ENCODE results near the gene NPB.

The NPB gene

GRCh38 chr17:81934098-81934757, 32.2 kb downstream of the NPB start:
- no peaks in the 10 kb centered on the region for H3K36me3 ChIP-seq (ENCODE audit: insufficient read depth, low read length)
- H3K4me1 ChIP-seq (ENCODE audit: control insufficient read depth, insufficient read depth, low read length), result peaks cover 11% of the 10 kb centered on the region
- no peak overlapping the region for H3K4me3 ChIP-seq (ENCODE audit: low read length)
- no peak overlapping the region for H3K4me2 ChIP-seq (ENCODE audit: low read length)
- no peaks in the 10 kb centered on the region for H3K27me3 ChIP-seq (ENCODE audit: control insufficient read depth, insufficient read depth, low read length)
- H3K9me3 ChIP-seq (replicated peaks; ENCODE audit: low read length), result no peaks in the 10 kb centered on the region
- no peak overlapping the region for H3K9ac ChIP-seq (ENCODE audit: low read depth, low read length)

DNA sequence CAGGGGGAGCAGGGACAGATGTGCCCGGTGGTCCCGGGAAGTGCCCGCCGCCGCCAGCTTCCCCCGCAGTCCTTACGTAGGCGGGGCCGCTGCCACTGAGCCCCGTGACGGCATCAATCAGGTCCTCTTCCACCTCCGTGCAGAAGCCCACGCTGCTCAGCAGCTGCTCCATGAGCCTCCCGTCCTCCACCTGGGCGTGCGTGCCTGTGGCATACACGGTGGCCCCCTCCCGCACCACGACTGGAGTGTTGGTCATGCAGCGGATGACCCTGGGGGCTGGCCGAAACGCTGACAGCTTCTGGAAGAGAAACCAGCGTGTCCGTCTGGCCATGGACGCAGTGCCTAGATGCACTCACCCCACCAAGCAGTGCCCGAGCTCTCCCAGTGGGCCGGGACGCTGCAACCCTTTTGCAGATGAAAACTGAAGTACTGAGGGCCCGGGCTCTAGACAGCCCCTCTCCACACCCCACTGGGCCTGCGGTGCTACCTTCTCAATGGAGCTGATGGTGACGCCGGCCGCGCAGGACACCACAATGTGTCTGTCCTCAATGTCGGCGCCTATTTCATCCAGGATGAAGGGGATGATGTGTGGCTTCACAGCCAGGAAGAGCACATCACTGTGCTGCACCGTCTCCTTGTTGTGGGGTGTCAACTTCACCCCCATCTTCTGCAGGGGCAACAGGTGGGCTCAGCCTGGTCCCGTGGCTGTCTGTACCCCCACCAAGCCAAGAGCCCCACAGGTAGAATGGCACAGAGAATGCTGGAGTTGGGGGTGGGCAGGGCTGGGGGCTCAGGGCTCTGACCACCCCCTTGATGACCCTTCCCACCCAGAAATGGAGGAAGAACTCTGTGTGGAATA, 33.0 kb downstream of the NPB start:
- Histone ChIP-seq H3K9ac (ENCODE audit: low read depth, low read length) (no peak overlapping the region), H3K27me3 (ENCODE audit: control insufficient read depth, insufficient read depth, low read length) (peaks cover 8% of the 10 kb centered on the region), H3K4me3 (ENCODE audit: low read length) (no peak overlapping the region), H3K4me1 (ENCODE audit: control insufficient read depth, insufficient read depth, low read length) (peaks cover 16% of the 10 kb centered on the region), H3K36me3 (ENCODE audit: insufficient read depth, low read length) (no peaks in the 10 kb centered on the region), H3K9me3 (replicated peaks; ENCODE audit: low read length) (no peaks in the 10 kb centered on the region), H3K4me2 (ENCODE audit: low read length) (no peak overlapping the region)

GRCh38 chr17:81935709-81936084, 33.7 kb downstream of the NPB start:
- Histone ChIP-seq H3K4me1 (ENCODE audit: control insufficient read depth, insufficient read depth, low read length) (peaks cover 19% of the 10 kb centered on the region), H3K9ac (ENCODE audit: low read depth, low read length) (no peak overlapping the region), H3K4me3 (ENCODE audit: low read length) (no peak overlapping the region), H3K9me3 (replicated peaks; ENCODE audit: low read length) (no peaks in the 10 kb centered on the region), H3K4me2 (ENCODE audit: low read length) (peak overlapping the region; percentile 48), H3K27me3 (ENCODE audit: control insufficient read depth, insufficient read depth, low read length) (peaks cover 14% of the 10 kb centered on the region), H3K36me3 (ENCODE audit: insufficient read depth, low read length) (no peaks in the 10 kb centered on the region)

- H3K4me1 ChIP-seq (ENCODE audit: control insufficient read depth, insufficient read depth, low read length), result peaks cover 19% of the 10 kb centered on the region
- H3K27me3 ChIP-seq (ENCODE audit: control insufficient read depth, insufficient read depth, low read length), result peaks cover 27% of the 10 kb centered on the region
- no peak overlapping the region for H3K4me2 ChIP-seq (ENCODE audit: low read length)
- no peak overlapping the region for H3K9ac ChIP-seq (ENCODE audit: low read depth, low read length)
- H3K9me3 ChIP-seq (replicated peaks; ENCODE audit: low read length), result no peaks in the 10 kb centered on the region
- H3K36me3 ChIP-seq (ENCODE audit: insufficient read depth, low read length), result no peaks in the 10 kb centered on the region
- H3K4me3 ChIP-seq (ENCODE audit: low read length), result no peak overlapping the region
These were observed 37.2 kb downstream of the NPB start for GRCh38 chr17:81939218-81939617.

DNA sequence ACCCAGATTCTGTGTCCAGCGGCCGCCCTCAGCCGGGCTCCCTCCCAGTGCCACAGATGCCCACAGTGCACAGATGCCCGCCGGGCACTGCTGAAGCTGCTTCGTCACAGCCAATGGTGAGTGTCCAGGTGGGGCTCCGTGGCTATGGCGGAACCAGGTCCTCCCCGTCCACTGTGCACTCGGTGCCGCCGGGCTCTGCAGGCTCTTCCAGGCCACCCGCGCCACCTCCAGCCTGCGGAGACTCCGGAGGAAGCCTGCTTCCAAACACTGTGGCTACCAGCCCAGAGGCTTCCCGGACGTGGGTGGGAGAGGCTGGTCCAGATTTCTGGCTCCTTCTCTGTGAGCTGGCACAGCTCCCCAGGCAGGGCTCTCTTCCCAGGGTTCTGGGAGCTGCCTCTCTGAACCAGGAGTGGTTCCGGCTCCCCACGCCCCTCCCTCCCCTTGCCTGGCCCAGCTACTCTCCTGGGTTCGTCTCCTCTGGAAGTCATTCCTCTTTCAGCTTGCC, 37.9 kb downstream of the NPB start:
- no peaks in the 10 kb centered on the region for H3K36me3 ChIP-seq (ENCODE audit: insufficient read depth, low read length)
- H3K4me3 ChIP-seq (ENCODE audit: low read length), result no peak overlapping the region
- H3K4me1 ChIP-seq (ENCODE audit: control insufficient read depth, insufficient read depth, low read length), result peaks cover 19% of the 10 kb centered on the region
- no peaks in the 10 kb centered on the region for H3K9me3 ChIP-seq (replicated peaks; ENCODE audit: low read length)
- H3K4me2 ChIP-seq (ENCODE audit: low read length), result peak overlapping the region; percentile 65
- no peak overlapping the region for H3K9ac ChIP-seq (ENCODE audit: low read depth, low read length)
- peaks cover 31% of the 10 kb centered on the region for H3K27me3 ChIP-seq (ENCODE audit: control insufficient read depth, insufficient read depth, low read length)

- no peak overlapping the region for H3K4me2 ChIP-seq (ENCODE audit: low read length)
- no peak overlapping the region for H3K9ac ChIP-seq (ENCODE audit: low read depth, low read length)
- no peaks in the 10 kb centered on the region for H3K9me3 ChIP-seq (replicated peaks; ENCODE audit: low read length)
- peaks cover 31% of the 10 kb centered on the region for H3K27me3 ChIP-seq (ENCODE audit: control insufficient read depth, insufficient read depth, low read length)
- no peak overlapping the region for H3K4me3 ChIP-seq (ENCODE audit: low read length)
- no peaks in the 10 kb centered on the region for H3K36me3 ChIP-seq (ENCODE audit: insufficient read depth, low read length)
- H3K4me1 ChIP-seq (ENCODE audit: control insufficient read depth, insufficient read depth, low read length), result peaks cover 19% of the 10 kb centered on the region
These were observed 38.8 kb downstream of the NPB start for GRCh38 chr17:81940538-81941483.

- no peaks in the 10 kb centered on the region for H3K9me3 ChIP-seq (replicated peaks; ENCODE audit: low read length)
- peaks cover 31% of the 10 kb centered on the region for H3K27me3 ChIP-seq (ENCODE audit: control insufficient read depth, insufficient read depth, low read length)
- H3K4me3 ChIP-seq (ENCODE audit: low read length), result no peak overlapping the region
- peaks cover 16% of the 10 kb centered on the region for H3K4me1 ChIP-seq (ENCODE audit: control insufficient read depth, insufficient read depth, low read length)
- H3K9ac ChIP-seq (ENCODE audit: low read depth, low read length), result no peak overlapping the region
- no peaks in the 10 kb centered on the region for H3K36me3 ChIP-seq (ENCODE audit: insufficient read depth, low read length)
- H3K4me2 ChIP-seq (ENCODE audit: low read length), result no peak overlapping the region
These were observed 39.6 kb downstream of the NPB start for GRCh38 chr17:81941484-81942166.

- Histone ChIP-seq H3K4me1 (ENCODE audit: control insufficient read depth, insufficient read depth, low read length) (peaks cover 13% of the 10 kb centered on the region), H3K9me3 (replicated peaks; ENCODE audit: low read length) (no peaks in the 10 kb centered on the region), H3K9ac (ENCODE audit: low read depth, low read length) (no peak overlapping the region), H3K4me3 (ENCODE audit: low read length) (no peak overlapping the region), H3K4me2 (ENCODE audit: low read length) (no peak overlapping the region), H3K27me3 (ENCODE audit: control insufficient read depth, insufficient read depth, low read length) (peaks cover 34% of the 10 kb centered on the region), H3K36me3 (ENCODE audit: insufficient read depth, low read length) (no peaks in the 10 kb centered on the region)
These were observed 40.1 kb downstream of the NPB start for GRCh38 chr17:81942167-81942553.

DNA sequence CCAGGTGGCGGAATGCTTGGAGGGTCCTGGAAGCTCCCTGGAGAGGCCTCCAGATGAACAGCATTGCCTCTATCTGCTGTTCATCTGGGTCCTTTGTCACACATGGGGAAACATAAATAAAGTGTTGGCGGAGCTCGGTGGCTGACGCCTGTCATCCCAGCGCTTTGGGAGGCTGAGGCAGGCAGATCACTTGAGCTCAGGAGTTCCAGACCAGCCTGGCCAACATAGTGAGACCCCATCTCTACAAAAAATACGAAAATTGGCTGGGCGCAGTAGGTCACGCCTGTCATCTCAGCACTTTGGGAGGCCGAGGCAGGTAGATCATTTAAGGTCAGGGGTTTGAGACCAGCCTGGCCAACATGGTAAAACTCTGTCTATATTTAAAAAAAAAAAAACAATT, 42.8 kb downstream of the NPB start:
- Histone ChIP-seq H3K36me3 (ENCODE audit: insufficient read depth, low read length) (no peaks in the 10 kb centered on the region), H3K4me2 (ENCODE audit: low read length) (no peak overlapping the region), H3K4me1 (ENCODE audit: control insufficient read depth, insufficient read depth, low read length) (peaks cover 5% of the 10 kb centered on the region), H3K27me3 (ENCODE audit: control insufficient read depth, insufficient read depth, low read length) (peaks cover 31% of the 10 kb centered on the region), H3K9me3 (replicated peaks; ENCODE audit: low read length) (no peaks in the 10 kb centered on the region), H3K9ac (ENCODE audit: low read depth, low read length) (no peak overlapping the region), H3K4me3 (ENCODE audit: low read length) (no peak overlapping the region)

GRCh38 chr17:81947189-81947588, 45.2 kb downstream of the NPB start, which contains the start of gene MYADML2:
TSS of gene MYADML2 (minus strand) at chr17:81947233. CDS start at chr17:81941741, 5,492 bp downstream.
- Histone ChIP-seq H3K4me1 (ENCODE audit: control insufficient read depth, insufficient read depth, low read length) (no peaks in the 10 kb centered on the region), H3K27me3 (ENCODE audit: control insufficient read depth, insufficient read depth, low read length) (peaks cover 12% of the 10 kb centered on the region), H3K9ac (ENCODE audit: low read depth, low read length) (no peak within 1 kb of the TSS), H3K9me3 (replicated peaks; ENCODE audit: low read length) (no peaks in the 10 kb centered on the region), H3K36me3 (ENCODE audit: insufficient read depth, low read length) (no peaks in the 10 kb centered on the region), H3K4me2 (ENCODE audit: low read length) (no peak within 1 kb of the TSS), H3K4me3 (ENCODE audit: low read length) (no peak within 1 kb of the TSS)
